OCI-M2 (cell line): ENCODE measurements around the gene VWC2.

Source experiments
- DNase-seq: peaks from one replicate; lab custom pipeline; 2025; ENCODE audit not compliant: unreplicated experiment; lab: John Stamatoyannopoulos, UW

VWC2 gene

DNA sequence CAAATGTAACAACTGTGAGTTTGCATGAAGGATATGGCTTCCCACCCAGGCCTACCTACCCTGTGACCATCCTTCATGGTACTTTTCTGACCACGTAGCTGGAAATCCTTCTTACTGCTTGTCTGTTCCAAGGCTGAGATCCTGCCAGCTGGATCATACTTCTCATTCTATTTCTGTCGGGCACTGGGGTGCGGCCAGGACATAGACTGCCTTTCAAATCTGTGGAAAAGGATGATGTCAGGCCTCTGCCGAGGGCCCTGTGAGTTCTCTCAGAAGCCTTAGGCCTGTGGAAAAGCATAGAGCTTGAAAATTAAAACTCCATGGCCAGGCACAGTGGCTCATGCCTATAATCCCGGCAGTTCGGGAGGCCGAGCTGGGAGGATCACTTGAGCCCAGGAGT, 10.0 kb downstream of the VWC2 start:
- DNase-seq = no peak

DNA sequence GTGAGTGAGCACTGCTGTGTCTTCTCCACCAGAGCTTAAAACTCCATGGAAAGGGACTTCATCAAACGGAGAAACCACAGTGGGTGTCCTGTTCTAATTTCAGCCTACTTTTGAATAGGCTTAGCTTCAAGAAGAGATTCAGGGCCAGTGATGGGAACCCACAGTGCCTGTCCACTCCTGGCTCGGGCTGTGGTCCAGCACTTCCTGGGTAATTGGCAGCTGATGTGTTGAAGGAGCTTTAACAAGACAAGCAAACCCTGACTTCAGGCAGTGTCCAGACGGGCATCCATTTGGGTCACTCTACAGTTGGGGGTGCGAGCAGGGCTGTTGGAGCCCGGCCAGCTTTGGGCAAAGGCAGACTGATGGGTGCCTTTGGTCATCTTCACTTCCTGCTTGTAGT, 14.5 kb downstream of the VWC2 start:
- no peak for DNase-seq

DNA sequence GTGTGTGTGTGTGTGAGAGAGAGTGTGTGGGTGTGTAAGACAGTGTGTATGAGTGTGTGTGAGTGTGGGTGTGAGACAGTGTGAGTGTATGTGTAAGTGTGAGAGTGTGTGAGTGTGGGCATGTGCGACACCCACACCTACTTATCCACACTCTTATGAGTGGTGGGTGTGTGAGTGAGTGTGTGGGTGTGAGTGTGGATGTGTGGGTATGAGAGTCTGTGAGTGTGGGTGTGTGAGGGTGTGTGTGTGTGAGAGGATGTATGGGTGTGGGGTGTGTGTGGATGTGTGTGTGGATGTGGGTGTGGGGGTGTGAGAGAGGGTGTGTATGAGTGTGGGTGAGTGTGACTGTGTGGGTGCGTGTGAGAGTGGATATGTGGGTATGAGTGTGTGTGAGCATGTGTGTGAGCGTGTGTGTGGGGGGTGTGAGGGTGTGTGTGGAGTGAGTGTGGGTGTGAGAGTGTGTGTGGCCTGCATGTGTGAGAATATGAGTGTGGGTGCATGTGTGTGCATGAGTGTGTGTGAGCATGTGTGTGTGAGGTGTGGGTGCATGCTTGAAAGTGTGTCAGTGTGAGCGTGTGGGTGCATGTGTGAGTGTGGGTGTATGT, 15.1 kb downstream of the VWC2 start:
- no peak for DNase-seq

DNA sequence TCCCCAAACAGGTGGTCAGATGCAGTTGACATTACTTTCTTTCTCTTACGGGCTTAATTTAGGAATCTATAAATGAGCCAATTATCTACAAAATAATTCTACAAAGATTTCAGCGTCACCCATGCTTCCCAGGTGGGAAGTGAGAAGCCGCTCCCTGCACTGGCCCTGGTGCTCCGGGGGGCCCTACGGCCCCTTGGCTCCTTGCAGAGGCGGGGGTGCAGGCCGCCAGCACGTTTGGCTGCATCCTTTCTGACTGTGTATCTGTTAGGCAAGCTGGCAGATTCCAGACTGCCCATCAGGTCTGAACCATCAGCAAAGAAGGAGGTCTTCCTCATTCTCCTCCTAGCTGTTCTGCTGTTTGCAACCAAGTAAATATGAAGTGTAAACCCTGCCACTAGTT, 16.3 kb downstream of the VWC2 start:
- no peak for DNase-seq

DNA sequence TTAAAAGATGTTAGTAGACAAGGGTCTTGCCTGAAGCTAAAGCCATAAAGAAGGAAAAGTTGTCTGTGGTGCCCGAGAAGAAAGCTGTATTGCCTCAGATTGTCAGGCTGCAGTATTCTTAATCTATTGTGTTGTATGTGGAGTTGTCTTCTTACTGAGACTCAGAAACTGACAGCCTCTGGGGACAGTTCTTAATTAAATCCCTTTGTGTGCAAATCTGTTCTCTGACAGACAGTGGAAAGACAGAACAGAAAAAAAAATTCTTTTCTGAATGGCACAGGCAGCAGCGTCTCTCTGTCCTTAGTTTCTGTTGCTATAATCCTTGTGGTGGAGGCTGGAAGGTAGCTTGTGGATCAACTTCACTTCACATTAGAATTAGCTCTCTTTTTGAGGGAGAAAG, 16.8 kb downstream of the VWC2 start:
- no peak for DNase-seq

DNA sequence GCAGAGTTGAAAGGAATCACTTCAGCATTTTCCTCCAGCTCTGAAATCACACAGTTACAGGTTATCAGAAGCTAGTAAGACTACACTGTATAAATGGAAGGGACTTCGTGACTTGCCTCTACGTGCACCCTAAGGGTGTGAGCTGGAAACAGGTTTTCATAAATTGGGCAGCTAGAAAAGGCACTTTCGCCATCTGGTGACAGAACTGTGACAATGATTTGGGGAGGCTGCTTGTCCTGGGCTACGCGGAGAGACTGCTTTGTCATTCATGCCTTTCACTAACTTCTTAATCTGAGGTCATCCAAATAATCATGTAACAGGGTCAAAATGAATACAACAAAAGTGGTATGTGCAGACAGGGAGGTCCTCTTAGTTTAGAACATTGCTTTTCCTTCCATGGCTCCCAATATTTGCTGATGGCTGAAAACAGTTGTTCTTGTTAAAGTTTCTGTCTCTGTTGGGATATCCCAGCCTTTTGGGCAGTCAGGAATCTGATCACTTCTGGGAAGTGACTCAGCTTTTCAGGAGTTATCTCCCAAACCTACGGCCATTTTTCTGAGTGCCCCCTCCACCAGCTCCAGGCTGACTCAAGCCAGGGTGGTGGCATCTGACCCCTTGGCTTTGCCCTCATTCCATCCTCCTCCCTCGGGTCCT, 17.8 kb downstream of the VWC2 start:
- DNase-seq = no peak

DNA sequence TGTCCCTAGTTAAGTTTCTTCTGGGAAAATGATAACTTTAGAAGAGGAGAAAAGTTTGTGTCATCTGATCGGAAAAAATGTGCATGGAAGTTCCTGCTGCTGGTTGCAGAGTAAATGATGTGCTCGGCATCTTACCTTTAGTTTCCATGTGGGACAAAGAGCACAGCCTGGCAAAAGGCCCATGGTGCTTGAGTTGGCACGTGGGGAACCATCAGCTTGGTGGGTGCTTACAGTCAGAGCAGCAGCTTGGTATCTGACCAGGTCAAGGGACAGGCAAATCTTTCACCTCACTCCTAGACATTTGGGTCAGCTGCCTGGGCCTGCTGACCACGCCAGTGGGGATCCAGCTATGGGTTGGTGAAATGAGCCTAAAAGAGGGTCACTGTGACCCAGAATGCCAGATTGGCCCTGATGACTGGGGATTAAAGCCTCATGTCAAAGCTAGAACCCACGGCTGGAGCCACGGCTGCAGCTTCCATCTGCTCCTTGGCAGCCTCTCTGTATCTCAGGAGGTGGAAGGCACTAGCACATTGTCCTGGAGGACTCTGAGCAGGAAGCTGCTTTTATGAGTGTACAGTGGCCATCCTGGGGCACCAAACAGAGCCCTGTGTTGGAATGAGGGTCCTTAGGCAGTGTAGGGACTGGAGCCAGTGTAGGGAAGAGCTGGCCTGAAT, 24.7 kb downstream of the VWC2 start:
- DNase-seq = no peak

DNA sequence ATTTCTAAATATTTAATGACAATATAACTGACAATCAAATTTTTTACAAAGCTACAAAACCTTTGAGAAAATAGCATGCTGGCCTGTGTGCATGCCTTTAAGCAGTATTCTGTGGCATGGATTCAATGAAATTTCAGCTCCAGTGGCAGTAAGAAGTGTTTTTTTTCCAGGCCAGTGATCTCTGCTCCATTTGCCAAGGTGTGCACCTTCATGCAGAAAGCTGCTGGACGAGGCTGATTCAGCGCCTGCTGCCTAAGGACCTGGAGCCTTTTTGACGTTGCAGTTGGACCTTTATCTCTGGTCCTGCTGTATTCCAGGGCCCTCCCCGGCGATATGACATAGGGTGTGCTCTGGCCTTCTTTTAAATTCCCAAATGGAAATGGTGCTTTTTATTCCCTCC, 26.6 kb downstream of the VWC2 start:
- no peak for DNase-seq

DNA sequence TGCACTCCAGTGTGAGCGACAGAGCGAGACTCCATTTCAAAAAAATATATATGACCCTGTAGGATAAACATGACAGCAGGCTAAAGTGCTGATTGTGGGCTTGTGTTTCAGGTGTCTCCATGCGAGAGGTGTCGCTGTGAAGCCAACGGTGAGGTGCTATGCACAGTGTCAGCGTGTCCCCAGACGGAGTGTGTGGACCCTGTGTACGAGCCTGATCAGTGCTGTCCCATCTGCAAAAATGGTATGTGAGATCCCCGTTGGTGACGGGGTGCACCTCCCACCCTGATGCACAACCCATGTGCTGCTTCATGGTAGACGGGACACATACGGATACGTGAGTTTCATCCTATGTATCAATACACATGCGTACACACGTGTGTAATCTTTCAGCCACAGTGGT, 29.2 kb downstream of the VWC2 start:
- no peak for DNase-seq

DNA sequence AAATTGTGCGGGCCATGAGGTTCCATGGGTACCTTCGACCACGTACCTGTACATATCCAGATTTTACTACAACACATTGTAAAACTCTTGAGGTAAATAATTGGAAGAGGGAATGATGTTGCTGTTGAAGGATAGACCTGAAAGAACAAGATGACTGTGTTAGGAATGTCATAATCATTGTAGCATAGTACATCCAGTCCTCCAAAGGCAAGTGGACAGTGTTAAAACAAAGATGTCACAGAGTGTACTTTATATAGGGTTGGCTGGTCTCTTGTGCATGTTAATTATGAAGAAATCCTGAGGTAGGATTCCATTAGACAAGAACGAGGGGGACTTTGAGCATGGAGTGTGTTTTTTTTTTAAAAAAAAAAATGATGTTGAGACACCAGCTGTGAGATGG, 30.4 kb downstream of the VWC2 start:
- DNase-seq = no peak

DNA sequence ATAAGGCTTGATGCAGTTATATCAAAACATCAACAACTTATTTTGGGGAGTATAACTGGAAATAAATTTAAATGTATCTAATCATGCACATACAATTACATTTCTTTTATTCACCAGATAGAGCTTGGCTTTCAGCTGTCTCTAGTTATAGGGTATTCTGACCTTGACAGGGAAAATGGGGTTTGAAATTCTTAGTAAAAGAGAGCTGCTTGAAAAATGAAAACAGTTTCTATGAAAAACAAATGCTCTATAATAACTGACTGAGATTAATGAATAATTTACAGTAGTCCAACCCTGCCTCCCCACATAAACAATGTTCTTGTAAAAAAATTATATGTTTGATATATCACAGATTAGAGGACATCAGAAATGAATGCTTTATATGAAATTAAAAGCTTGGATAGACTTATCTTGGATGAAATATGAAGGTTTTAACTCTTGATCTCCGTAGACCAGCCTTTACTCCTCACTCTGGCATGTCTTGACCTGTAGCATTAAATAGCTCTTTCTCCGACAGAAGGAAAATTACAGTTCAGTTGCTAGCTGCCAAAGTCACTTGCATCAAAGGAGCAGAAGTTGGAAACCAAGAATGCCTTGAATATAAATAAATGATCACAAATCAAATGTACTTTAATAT, 32.1 kb downstream of the VWC2 start:
- DNase-seq = no peak

DNA sequence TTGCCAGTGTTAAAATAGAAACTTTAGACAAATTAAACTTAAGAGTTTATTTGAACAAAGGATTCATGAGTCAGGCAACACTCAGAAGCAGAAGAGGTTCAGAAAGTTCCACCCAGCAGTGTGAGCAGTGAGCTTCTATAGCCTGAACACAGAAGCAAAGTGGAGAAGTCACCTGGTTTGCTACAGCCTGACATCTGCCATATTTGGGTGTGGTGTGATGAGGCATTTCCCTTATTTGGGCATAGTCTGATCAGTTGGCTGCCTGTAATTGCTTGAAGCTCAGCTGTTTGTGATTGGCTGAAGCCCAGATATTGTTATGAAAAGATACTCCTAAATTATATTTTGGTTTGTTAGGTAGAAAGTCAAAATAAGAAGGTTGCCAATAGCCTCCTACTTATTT, 39.1 kb downstream of the VWC2 start:
- no peak for DNase-seq

DNA sequence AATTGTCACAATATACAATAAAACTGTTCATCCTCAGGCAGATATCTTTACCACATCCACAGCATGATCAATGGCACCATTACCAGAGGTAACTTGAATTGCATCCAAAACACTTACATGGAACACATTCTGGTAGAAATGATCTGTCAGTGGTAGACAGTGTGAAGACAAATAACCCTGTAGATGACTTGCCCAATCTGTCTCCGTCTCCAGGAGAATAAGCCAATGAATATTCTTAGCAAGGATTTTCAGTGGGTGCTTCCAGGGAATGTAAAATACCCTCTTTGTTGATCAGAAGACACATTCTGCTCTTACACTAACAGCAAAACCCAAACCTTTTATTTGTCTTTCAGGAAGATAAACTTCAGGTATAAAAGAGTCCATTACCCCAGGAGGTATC, 43.8 kb downstream of the VWC2 start:
- DNase-seq = no peak

DNA sequence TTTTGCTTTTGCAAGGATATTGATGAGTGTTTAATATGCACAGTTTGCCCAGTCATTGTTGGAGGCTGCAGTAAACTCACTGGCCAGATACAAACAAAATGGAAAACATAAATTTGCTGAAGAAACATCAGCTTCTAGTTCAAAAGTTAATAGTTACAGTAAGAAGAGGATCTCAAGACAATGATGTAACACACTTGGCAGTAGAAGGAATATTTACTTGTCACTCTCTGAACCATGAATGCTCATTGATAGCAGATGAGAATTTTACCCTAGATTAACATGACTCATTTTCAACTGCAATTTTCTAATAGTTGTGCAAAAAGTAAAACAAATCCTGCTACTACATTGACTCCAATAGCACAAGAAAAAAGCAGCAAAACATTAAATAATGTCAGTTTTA, 47.7 kb downstream of the VWC2 start:
- no peak for DNase-seq

DNA sequence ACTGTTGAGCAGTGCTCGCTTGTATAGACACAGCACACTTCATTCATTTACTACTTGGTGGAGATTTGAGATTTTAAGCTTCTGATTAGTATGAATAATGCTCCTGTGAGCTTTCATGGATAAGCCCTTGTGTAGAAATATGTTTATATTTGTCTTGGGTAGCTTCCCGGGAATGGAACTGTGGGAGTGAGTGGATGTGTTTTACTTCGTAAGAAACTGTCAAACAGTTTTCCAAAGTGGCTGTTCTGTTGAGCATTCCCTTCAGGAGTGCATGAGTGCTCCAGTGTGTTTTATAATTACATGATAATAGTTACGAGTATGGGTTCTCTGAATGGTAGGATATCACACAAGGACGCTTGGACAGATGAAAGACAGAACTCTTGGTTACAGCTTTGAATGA, 49.4 kb downstream of the VWC2 start:
- no peak for DNase-seq

DNA sequence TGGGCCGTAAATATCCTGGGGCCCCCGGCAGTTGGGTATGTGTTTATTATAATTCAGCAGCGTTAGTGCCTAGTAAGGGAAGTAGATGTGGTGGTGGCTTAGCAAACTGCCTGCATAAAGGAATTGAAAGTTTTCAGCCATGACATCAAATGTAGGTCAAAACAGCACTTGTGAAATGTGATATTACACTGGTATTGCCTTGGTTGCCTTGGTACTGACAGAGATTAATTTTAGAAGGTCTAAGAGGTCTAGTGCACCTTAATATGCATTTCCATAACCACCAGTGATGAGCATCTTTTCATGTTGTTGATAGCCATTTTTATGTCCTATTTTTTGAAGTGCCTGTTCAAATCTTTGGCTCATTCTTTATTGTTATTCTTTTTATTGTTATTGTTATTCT, 50.1 kb downstream of the VWC2 start:
- no peak for DNase-seq

DNA sequence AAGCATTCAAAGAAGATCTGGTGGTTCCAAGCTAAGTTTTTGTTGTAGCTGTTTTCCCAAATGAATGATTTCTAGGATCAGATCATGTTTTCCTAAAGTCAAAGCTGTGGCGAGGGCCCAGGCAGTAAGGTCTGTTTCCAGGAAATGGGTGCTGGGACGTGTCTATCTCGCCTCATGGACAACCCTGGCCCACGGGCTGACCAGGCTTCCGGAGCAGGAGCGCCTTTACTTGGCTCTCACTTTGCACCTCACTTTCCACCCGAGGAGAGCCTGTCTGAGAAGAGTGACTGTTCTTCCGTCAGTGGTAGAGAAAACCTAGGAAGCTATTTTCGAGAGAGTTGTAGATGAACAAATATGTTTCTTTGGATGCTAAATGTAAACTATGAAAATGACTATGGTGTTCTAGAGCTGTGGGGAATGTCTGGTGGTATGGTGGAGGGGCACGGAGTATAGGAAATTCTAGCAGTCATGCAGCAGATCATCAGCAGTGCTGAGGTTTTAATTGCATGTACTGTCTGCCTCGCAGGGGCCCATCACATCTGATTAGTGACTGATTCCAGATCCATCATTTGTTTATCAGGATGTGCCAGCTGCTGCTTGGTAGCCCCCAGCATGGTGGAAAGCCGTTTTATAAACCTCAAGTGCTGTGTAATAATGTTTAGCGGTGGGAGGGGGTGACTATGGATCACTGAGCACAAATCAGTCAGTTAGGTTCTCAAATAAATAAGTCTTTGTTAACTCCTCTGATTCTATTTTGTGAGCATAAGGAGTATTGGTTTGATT, 66.6 kb downstream of the VWC2 start:
- DNase-seq = no peak

DNA sequence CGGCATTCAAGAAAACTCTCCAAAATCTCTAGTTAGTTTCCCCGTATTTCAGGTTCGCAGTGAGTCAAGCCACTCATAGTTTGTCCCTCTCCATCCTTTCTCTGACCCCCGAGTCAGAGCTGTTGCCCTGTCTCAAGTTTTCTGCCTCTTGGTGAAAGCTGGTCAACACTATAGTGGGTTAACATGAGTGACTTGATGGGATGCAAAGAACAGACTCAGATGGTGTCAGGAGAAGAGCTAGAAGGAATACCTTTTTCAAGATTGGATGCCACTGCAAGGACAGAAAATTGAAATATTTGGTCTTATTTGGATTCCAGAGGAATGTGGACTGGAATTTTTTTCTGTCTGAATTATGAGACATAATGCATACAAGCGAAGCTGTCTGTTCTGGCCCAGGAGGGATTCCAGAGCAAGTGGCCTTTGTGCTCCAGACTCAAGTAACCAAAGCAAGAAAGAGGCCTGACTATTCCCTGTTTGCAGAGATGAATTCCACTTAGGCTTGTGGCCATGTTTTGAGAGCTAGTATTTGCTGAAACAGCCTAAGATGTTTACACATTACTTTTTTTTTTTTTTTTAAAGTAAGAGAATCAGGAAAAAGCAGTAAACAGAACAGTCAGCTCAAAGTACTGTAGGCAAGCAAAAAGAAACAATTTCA, 67.4 kb downstream of the VWC2 start:
- no peak for DNase-seq

DNA sequence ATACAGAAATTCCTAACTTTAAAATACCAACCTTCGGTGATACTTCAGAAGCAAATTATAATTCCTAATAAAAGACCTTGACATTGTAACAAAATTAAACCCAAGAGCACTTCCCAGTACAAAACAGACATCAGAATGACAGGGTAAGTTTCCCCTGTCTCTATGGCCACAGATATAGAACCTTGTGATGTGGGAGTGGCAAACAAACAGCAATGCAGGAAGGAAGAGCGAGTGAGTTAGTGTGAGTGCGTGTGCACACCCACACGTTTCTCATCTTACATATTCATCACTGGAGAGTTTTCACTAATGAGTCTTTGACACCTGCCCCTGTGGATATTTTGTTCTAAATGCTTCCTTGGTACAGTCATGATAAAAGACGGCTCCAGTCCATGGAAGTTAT, 72.2 kb downstream of the VWC2 start:
- DNase-seq = no peak

DNA sequence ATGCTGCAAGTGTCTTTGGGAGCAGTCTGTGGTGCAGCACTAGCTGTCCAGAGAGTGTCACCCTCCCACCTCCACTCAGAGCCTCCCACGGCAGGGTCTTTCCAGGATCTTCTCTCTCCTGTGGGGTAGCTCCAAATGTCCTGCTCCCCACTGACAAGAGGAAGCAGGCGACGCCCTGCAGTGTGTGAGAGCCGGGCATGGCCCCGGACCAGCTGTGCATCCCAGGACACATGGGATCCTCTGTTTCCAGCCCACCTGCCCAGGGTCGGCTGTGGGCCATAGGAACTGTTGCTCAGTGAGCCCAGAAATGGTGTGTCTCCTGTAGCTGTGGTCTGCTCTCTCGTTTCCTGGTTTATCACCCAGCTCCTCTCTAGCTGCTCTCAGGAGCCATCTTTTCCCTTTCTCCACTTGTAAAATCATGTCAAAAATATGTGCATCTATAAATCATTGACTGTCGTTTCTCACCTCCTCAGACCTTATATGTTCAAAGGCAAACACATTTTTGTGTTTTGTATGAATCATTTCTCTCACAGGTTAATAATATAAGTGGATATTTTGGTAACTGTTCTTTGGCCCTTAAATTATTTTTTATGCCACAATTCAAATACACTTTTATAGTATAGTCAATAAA, 74.9 kb downstream of the VWC2 start:
- DNase-seq = no peak
